Umbilical cord (tissue), 2 donors: ENCODE measurements around the gene LSAMP. TPM values are rescaled to one million over a fixed set of nuclear protein-coding genes. Genes with fewer than 3 reads are reported as not detected.

ENCODE experiments used
- DNase-seq: peaks from one replicate; pipeline ENCODE4 v3.0.0-alpha.2; 2015; ENCODE audit warnings: low spot score
- total RNA-seq: library from RNA; depleted of rRNA; stranded (reverse); fragments of >200 nt; gene quantifications from one replicate; pipeline ENCODE4 v1.2.3, GENCODE V29; 2014; ENCODE audit warnings: low replicate concordance; ENCODE audit not compliant: insufficient read depth

LSAMP gene
- 20.5 TPM for total RNA-seq

GRCh38 chr3:116445311-116445841 is at the start of gene LSAMP:
LSAMP (minus strand) TSS chr3:116445487.
- peak; percentile 93 for DNase-seq

- DNase-seq: no peak
Measured at GRCh38 chr3:116492379-116492778, 47.1 kb upstream of the LSAMP start.

- no peak for DNase-seq
Measured at GRCh38 chr3:116483135-116483534, 37.8 kb upstream of the LSAMP start.

- peak; percentile 95 for DNase-seq
Measured at GRCh38 chr3:116476691-116477090, 31.4 kb upstream of the LSAMP start.

DNA sequence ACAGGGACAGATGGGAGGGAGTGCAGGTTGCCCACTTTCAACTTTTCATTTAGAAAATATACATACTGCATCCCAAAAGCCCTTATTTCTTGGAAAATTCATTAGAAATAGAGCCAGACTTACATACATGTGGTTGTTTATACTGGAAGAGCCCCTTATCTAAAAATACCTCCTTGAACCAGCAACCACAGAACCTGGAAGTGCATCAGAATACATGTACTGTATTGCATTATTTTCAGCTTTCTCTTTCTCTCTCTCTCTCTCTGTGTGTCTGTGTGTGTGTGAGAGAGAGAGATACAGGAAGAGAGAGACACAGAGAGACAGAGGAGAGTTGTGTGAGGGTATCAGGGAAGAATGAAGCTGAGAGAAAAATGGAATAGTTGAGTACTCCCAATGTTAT is 29.5 kb upstream of the LSAMP start:
- peak; percentile 42 for DNase-seq

DNA sequence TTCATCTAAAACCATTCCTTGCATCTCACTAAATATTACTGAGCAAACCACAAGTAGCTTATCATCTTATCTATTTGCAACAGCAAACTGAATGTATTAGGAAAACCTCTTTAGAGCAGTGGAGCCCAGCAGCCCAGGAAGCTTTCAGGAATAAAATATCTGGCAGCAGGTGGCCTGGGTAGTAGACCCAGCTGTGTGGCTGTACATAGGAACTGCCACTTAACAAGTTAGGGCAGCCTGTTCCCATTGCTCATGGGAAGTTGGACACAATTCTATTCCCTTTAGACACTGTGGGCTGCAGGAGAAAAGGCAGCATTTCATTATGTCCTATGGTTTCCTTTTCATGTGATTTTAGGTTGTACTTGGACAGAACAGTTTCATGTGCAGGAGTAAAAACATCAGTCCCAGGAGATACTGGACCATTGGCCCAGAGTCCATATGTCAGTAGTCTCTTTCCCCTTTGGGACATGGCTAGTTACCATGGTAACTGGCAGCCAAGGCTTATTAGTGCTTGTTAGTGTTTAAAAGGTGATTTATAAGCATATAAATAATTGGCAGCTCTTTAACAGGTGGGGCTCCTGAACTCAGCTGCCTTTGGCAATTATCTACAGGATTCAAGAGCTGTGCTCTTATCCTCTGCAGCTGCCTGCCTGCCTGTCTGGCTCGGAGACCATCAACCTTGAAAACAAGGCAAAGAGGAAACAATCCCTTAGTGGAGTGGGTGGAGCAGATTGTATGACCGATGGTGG is 28.9 kb upstream of the LSAMP start:
- DNase-seq: no peak

DNA sequence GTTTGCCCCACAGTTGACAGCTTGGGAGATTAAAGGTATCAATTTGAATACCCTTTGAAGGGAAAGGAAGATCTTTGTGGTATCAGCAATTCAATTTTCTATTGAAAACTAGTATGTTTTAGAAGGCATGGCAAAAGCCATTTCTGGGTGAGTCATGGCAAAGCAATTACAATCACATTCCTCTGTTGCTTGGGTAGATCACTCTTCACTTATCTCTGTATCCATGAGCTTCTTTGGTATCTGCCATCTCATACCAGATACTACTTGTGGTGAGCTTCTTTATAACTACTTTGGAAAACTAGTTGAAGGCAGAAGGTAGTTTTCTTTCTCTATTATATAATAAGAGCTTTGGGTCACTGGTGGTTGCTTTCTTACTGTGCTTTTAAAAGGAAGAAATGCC is 28.3 kb upstream of the LSAMP start:
- no peak for DNase-seq

DNA sequence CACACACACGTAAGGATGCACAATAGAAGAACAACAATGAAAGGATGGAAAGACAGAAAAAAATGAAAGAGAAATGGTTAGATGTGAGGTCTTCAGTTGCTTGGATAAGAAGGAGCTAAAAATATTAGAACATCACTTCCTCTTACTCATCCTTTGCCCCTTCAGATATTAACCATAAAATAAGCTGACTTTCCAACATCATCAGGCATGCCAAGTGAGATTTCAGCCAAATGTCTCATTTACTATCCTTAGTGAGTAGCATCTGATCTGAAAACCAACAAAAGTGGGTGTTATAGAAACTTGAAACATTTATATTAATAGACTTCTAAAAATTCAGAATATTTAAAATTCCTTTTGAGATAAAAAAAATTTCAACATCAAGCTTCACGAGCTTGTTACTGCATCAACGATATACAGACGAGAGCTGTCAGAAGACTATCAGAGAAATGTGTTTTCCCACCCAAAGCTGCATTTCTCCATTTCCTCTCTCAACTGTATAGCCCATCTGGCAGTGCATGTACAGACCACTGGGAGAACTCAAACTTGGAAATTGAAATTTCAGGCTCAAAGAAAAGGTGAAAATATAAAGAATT is 25.4 kb upstream of the LSAMP start:
- peak; percentile 57 for DNase-seq

GRCh38 chr3:116469546-116469945 is 24.3 kb upstream of the LSAMP start:
- no peak for DNase-seq

- DNase-seq: no peak
Measured at GRCh38 chr3:116464276-116464798, 19.1 kb upstream of the LSAMP start.

GRCh38 chr3:116453666-116454346 is 8.5 kb upstream of the LSAMP start:
- no peak for DNase-seq

DNA sequence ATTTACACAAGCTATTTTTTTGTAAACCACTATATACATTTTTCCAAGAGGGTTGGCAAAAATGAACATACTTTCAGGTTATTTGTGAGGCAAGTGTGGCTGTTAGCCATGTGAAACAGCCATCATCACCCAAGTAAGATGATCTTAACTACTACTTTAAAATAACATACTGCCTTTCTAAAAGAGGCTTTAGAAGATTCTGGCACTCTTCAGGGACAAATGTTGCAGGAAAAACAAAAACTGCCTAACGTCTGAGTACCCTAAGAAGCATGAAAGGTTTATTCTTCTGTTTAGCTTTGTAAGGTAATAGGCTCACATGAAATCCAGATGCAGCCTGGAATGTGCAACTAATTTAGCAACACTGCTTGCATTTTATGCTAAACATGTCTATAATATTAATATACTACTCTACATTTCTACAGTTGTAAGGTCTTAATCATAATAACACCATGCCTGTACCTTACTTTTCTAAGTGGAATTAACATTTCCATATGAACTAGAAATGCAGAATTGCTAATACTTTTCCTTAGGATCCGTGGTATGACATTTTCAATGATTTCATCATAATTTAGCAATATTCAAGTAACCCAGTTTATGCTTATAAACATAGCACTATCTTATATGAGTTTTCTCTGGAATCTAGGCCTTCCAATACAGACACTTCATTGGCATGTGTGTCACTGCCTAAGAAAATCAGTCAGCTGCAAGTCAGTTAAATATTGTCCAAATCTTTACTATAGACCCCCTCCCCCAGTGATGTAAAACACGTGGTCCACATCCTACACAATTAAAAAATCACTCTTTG is 4.5 kb upstream of the LSAMP start:
- peak; percentile 29 for DNase-seq

DNA sequence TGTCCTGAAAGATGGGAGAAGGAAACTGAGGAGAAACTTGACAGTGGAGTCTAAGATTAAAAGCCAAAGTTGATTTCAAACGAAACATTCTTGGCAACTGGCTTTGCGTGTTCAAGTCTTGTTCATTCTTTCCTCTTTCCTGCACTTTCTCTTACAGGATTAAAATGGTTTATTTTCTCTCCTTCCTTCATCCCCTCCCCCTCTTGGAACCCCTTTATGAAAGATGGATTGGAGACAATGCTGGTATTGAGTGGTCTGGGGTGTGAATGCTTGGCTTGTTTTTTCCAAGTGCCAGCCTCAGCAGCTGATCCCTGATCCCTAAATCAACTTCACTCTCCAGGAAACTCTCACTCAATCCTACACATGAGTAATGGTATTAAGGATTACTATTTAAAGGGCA is 703 bp upstream of the LSAMP start:
- peak; percentile 56 for DNase-seq

GRCh38 chr3:116444819-116445310 is 422 bp downstream of the LSAMP start:
- no peak for DNase-seq

DNA sequence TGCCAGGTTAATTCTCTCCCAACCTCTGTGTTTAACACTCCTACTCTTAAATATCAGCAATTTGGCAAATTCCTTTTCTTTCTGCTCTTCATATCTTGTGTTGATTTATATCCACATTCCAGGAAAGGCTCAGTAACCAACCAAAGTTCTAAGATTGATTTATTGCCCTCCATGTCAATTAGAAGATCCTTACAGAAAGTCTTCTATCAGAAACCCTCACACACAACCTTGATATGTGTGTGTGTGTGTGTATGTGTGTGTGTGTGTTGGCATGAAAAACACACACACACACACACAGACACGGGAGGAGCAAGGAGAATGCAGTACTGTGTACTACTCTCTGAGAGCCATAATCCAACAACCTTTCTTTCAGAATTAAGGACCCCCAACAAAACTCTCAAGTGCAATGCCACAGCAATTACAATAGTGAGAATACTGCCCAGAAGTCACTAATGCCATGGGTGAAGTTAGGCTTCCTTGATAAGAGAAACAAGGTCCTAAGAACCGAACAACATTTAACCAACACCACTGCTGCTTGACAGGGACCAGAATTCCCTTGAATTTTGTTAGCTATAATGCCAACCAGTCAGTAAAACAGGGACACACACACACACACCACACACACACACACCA is 1.1 kb downstream of the LSAMP start:
- peak; percentile 38 for DNase-seq

DNA sequence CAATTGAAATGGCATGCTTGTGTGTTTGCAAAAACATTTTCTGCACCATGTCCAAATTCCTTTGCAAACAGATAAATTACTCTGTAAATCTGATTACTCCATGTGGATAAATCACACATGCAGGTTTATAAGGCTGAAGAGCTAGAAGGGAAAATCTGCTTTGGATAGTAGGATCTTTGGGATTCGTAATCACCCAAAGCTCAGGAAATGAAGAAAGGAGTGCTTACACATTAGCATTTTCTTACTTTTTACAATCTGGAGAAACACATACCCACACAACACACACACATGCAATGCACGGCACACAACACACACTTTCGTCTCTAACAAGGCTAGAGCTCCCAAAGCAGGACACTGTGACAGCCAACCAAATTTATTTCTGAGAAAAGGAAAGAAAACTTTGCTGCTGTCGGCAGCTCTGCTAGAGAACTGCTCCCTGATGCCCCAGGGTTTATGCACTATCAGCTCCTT is 2.1 kb downstream of the LSAMP start:
- peak; percentile 72 for DNase-seq

DNA sequence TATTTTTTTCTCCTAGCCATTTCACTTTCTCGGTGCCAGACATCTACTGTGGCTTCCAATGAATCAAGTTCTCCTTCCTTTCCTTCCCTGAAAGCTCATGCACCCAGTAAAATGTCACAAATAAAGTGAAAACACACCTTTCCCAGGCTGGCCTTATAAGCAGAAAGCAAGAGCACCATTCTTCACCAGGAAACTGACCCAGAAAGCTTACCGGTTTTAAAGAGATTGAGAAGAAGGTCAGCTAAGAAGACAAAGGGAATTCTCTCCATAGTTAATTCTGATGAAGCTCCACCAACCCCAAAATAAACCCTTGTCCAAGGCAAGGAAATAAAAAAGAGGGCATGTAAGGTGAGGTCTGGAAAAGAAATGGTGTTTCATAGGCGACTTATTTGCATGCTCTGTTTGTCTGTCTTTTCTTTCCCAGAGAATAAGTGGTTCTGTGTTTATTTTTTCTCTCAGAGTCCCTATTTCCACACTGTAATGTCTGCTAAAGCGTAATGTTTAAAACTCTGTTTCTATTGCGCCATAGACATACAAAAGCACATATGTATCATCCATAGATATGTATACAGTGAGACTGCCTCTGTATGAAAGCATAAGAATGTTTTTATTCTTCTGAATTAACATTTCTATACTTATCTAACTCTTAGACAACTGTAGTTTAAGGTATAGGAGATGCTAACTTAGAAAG is 2.8 kb downstream of the LSAMP start:
- no peak for DNase-seq

GRCh38 chr3:116441652-116442051 is 3.6 kb downstream of the LSAMP start:
- no peak for DNase-seq

DNA sequence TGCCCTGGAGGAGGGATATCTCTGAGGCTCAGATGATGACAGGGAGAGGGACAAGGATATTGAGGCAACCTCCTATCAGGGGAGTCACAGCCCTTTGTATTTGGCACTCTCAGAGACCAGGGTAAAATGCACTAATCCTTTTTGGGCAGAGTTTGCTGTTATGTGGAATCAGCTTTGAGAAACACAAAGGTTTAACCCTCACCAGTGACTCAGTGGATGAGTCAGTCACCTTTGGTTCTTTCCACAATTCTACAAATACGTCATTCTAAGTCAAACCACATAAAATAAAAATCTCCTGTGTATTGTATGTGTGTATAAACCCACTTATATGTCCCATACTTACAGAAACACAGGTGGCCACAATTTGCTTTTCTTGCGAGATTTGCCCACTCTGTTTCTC is 5.1 kb downstream of the LSAMP start:
- no peak for DNase-seq

- DNase-seq: no peak
Measured at GRCh38 chr3:116433552-116433951, 11.7 kb downstream of the LSAMP start.
